ENCODE data around the gene H6PD.
A peak's percentile ranks its signal among the peaks of the same experiment; 100 is the strongest.

The H6PD gene

DNA sequence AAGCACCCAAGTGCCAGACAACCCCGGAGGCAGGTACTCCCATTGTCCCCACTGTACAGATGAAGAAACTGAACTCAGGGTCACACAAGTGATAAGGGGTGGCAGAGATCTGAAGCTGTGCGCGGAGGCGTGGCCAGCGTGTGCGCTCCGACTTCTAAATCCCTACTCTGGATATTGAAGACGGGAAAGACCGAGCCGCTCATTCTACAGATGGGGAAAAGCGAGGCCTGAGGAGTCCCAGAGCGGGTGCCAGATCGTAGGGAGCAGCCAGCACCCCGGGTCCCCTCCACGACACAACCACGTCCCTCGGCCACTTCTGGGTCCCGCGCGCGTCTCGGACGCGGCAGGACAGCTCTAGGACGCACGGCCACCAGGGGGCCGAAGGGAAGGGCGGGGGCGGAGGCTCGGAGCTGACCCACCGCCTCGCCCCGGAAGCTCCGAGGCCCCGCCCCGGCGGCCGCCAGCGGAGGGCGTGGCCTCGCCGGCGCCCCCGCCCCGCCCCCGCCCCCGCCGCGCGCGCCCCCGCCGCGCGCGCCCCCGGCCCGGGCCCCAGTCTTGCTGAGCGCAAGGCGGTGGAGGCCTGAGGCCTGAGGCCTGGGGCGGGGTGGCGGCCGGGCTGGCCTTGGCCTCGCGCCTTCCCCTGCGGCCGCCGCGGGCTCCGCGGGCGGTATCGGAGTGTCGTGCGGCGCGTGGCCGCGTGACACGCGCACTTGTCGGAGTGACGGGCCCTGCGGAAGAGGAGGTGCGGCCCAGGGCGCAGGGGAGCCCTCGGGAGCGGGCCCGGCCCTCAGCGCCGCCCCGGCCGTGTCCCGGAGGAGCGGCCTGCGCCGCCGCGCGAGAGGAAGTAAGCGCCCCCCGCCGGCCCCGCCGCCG is at the start of gene H6PD:
Gene H6PD (plus strand): TSS at position 552 of the 873 bp plus-strand sequence. CDS start 10,161 bp downstream, outside the sequence.
- peak; percentile 87 for DNase-seq (ENCODE audit: low read depth, low spot score)

DNA sequence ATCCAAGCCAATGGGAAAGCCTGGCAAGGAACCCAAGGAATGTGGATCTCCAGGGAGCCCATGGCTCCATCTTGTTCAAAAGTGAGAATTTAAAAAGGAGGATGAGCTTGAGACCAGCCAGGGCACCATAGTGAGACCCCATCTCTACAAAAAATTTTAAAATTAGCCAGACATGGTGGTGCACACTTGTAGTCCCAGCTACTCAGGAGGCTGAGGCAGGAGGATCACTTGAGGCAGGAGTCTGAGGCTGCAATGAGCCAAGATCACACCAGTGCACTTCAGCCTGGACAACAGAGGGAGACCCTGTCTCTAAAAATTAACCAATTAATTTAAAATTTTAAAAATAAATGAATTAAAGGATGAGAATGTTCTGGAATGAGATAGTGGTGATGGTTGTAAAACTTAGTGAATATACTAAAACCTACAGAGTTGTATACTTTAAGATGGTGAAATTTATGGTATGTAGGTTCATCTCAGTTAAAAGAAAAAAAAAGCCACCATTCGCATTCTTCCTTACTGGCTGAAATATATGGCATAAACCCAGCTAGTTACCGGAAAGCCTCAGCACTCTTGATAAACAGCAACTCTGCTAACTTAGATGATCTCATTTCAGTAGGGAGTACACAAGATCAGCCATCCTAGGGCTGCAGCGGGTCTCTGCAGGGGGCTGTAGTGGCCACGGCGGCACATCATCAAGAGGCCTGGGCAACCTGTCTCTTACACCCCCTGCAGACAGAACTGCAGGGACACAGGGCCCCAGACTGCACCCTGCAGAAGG is 48.3 kb upstream of the H6PD start:
- no peak for DNase-seq (ENCODE audit: low read depth, low spot score)

- no peak for DNase-seq (ENCODE audit: low read depth, low spot score)
Measured at GRCh38 chr1:9187004-9187403, 47.6 kb upstream of the H6PD start.

DNA sequence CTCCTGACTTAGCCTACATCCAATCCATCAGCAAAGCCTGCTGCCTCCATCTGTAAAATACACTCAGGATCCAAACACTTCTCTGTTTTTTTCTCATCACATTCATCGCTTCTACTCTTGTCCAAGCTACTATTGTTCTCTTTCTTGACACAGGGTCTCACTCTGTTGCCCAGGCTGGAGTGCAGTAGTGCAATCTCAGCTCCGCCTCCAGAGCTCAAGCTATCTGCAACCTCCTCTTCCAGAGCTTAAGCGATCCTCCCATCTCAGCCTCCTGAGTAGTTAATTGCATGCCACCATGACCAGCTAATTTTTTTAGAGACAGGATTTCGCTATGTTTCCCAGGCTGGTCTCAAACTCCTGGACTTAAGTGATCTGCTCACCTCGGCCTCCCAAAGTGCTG is 44.3 kb upstream of the H6PD start:
- no peak for DNase-seq (ENCODE audit: low read depth, low spot score)

DNA sequence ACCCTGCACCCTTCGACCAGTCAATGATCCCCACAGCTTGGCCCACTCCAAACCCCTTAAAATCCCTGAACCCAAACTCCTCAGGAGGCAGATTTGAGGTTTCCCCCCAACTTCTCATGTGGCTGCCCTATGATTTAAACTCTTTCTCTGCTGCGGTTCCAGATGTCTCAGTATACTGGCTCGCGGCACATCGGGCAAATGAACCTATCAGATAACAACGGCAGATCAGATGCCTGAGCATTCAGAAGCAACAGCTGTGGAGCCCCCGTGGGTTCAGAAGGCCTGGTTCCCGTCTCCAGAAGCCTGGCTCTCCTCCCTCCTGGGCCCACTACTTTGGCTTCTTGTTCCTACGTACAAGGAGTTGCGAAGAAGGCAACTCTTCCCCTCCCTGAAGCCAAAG is 43.3 kb upstream of the H6PD start:
- no peak for DNase-seq (ENCODE audit: low read depth, low spot score)

- DNase-seq (ENCODE audit: low read depth, low spot score): no peak
Measured at GRCh38 chr1:9192578-9193232, 41.9 kb upstream of the H6PD start.

DNA sequence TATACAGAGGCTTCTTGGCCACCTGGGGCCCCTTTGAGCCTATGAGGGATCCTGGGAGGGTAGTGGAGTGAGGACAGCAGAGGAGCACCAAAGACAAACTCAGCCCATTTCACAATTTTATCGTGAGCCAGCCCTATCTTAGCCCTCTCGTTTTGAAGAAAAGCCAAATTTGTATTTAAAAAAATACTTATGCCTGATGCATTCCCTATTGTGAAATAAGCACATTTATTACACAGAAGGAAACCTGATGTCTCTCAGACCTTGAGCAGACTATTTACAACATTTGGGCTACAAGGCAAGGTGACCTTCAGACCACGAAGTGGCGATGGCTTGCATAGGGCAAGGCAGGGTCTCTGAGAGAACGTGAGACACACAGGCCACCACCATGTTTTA is 41.3 kb upstream of the H6PD start:
- DNase-seq (ENCODE audit: low read depth, low spot score): no peak

DNA sequence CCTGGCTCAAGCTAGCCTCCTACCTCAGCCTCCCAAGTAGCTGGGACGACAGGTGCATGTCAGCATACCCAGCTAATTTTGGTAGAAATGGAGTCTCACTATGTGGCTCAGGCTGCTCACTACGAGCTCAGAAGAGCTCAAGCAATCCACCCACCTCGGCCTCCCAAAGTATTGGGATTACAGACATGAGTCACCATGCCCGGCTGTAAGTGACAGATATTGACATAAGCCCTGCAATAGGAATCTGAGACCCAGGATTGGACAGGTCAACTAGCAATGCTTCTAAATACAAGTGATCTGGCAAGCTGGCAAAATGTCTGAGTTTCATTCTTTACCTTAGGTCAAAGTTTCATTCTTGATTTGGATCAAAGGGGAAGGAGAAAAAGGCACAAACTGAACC is 40.5 kb upstream of the H6PD start:
- no peak for DNase-seq (ENCODE audit: low read depth, low spot score)

- DNase-seq (ENCODE audit: low read depth, low spot score): no peak
Measured at GRCh38 chr1:9195651-9196050, 38.9 kb upstream of the H6PD start.

GRCh38 chr1:9196129-9197040 is 38.2 kb upstream of the H6PD start:
- peak; percentile 56 for DNase-seq (ENCODE audit: low read depth, low spot score)

- DNase-seq (ENCODE audit: low read depth, low spot score): no peak
Measured at GRCh38 chr1:9197186-9198099, 37.1 kb upstream of the H6PD start.

- DNase-seq (ENCODE audit: low read depth, low spot score): peak; percentile 83
Measured at GRCh38 chr1:9198538-9199361, 35.8 kb upstream of the H6PD start.

DNA sequence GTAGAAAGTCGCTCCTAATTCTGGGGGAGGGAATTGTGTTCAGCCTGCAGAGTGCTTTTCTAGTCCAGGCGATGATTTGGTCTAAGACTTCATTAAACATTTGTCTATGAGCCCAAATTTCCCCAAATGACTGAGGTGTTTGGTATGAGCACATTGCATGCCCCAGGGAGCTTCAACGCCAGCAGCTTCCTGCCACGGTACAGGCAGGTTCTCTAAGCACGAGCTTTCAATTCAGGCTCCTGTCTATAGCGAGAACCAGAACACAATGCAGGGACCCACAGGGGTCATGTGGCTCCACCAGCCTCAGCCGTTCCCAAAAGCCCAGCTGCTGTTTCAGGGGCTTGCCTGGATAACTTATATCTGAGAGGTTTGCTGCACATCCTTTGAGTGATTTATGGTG is 34.1 kb upstream of the H6PD start:
- DNase-seq (ENCODE audit: low read depth, low spot score): no peak

DNA sequence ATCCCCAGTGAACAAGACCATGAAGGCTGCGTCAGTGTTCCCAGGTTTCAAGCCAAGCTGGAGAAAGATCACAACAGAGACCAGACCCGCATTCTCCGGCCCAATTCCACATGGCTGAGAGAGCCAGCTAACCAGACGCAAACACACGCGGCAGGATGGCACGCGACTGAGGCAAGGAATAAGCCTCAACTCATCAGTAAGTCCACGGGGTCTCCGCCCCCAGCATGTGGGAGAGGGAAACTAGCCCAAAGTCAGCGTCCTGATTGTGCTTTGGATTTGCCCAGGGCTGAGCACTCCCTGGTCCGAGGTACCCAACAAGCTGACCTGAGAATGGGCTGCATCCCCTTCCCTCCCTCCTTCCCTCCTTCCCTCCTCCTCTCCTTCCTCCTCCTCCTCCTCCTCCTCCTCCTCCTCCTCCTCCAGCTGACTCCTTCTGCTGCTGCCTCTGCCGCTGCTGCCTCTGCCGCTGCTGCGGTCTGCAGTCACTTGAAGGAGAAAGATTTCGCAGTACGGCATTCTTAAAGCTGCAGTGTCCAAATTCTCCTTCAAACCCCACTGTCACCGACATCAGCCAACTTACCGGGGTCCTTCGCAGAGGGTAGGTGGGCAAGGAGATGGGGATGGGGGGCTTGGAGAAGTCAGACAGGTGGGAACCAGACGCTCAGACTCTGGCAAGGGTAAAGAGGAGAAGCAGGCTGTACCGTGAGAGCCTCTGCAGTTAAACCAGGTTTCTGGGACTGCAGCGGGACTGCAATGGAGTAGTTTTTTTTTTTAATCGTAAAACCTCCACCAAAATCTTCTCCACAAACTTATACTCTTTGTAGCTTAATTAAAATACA is 33.0 kb upstream of the H6PD start:
- DNase-seq (ENCODE audit: low read depth, low spot score): peak; percentile 26

GRCh38 chr1:9202240-9202870 is 32.2 kb upstream of the H6PD start:
- DNase-seq (ENCODE audit: low read depth, low spot score): no peak

DNA sequence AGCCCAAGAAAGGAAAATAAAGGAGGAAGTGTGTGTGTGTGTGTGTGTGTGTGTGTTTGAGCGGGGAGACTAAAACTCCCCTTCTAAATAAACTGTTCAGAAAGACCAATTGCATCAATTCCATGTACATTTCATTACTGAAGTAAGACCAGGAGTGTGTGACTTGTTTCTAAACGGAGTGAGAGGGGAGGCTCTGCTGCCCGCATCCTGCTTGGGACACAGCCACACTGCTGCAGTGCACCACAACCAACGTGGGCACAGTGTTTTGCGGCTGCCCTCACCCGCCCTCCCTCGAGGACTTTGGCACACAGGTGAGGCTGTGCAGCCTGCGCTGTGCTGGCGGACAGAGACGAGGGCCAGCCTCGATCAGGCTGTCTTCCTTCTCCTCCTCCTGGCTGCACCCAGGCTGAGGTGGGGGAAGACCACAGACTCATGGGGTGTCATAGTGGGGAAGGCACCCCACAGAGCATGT is 31.0 kb upstream of the H6PD start:
- no peak for DNase-seq (ENCODE audit: low read depth, low spot score)

GRCh38 chr1:9204156-9204720 is 30.3 kb upstream of the H6PD start:
- DNase-seq (ENCODE audit: low read depth, low spot score): no peak

All from ELF-1 (cell line).